ENCODE data around the gene SLC26A11.

SLC26A11 gene

DNA sequence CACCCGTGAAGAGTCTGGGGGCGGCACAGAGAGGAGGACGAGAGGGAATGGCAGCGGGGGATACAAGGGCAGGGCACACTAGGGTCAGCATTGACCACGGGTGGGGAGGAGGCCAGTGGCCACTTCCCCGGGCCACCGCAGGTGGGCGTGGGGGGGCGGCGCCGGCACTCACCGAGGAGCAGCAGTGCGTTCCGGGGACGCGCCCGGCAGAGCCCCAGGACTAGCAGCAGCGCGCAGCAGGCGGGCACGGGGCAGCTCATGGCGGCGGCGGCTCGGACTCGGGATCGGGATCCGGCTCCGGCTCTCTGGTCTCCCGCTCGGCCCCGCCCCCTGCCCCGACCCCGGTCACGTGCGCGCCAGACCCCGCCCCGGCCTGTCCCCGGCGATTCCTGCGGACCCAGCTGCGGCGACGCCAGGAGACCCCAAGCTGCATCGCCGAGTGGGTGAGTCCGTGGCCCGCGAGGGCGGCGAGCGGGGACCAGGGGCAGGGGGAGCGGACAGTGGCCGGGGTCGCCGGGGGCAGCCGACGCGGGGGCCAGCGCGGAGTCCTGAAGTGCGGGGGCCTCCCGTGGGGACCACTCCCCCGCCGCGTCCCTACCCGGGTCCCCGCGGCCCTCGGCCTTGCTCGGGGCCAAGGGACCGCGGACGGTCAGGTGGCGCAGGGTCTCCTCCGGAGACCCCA lies at the start of gene SLC26A11, which contains the start of gene SGSH:
TSS of gene SLC26A11 (plus strand) at position 374 of the 682 bp plus-strand sequence. CDS start 1,134 bp downstream, outside the sequence.
TSS of gene SGSH (minus strand) at position 280 of the 682 bp plus-strand sequence. CDS start at position 260, 20 bp downstream.
- DNase-seq = no peak

DNA sequence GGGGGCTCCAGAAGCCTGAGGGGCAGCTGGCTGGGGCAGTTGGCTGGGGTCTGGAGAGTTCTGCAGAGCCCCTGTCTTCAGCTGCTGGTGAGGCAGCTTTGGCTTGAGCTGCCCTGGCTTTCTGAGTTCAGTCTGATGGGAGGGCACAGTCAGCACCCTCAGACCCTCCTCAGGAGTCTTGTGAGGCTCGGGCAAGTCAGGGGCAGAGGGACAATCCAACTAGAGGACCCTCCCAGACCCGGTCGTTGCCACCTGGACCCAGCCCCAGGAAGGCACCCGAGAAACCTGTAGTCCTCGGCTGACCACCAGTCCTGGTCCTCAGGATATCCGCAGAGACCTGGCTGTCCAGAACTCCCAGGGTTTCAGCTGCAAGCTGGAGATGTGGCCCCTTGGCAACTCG lies 48.5 kb upstream of the SLC26A11 start:
- no peak for DNase-seq

DNA sequence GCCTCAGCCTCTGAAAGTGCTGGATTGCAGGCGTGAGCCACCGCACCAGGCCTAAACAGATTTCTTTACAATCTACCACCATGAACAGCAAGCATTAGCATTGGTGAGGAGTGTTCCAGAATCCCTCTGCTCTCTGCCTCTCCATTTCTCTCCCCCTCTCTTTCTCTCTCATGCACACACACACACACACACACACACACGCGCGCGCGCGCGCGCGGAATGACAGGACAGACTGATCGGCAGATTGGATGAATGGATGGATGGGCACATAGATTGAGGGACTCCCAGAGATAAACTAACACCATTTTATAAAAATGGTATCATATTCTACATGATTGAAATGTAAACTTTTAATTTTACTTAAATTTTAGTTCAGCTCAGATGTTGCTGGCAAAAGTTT lies 47.1 kb upstream of the SLC26A11 start:
- no peak for DNase-seq

DNA sequence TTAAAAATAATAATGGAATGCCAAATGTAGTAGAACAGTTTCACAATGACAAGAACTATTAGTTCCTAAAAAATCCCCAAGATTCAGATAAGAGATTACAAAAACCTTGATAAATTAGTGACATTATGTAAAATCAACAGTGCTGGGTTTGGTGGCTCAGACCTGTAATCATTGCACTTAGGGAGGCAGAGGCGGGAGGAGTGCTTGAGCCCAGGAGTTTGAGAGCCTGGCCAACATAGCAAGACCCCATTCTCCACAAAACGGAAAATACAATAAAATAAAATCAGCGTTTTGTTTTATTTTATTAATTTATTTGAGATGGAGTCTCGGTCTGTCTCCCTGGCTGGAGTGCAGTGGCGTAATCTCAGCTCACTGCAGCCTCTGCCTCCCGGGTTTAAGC lies 46.3 kb upstream of the SLC26A11 start:
- DNase-seq = no peak

DNA sequence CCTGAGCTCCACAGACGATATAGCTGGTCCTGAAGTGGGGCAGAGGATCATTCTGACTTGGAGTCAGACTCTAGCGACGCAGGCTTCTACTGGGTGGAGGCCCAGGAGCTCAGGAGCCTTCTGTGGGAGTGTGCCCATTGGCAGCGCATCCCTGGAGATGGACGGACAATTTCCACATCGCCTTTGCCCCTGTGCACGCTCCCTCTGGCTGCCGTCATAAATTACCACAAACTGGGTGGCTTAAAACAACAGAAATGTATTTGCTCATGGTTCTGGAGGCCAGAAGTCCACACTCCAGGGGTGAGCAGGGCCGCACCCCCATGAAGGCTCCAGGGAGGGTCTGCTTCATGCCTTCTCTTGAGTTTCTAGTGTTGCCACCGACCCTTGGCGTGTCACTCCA lies 43.5 kb upstream of the SLC26A11 start:
- no peak for DNase-seq

DNA sequence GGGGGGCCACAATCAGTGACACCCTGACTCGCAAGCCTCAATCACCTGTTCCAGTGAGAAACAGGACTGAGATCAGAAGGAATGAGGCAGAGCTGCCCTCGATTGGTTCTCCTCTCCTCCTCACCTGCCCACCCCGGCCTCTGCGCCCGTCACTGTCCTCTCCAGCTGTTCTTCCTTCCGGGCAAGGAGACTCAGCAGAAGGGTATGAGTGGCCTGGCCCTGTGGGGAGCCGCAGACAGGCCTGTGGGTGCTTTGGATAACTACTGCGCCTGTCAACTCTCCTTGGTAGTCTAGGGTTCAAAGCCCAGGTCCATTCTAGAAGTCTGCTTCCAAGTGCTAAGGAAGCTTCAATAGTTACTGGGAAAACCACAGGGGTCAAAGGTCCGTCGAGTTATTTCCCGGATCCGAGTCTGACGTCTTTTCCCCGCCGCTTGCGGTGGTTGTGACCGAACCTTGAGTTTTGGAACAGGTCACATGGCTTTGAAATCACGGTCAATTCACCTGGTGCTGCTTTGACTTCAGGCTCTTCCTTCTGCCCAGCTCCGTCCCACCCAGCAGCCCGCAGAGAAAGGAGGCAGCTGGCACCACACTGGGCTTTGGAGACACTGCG lies 42.1 kb upstream of the SLC26A11 start:
- DNase-seq = no peak

DNA sequence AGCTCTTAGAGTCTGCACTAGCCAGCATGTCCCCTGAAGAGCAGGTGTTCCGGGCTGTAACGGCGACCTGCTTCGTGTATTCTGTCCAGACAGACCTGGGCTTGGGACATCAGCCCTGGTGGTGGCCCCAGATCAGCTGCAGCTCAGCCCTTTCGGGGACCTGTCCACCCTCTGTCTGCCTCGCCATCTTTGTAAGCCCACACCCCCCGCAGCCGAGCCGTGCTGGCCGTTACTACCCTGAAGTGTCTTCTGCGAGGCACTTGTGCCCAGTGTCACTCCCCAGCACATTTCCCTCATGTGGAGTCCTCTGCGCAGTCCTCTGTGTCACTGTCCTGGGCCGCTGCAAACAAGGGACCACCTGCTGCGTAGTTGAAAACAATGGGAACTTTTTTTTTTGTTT lies 40.0 kb upstream of the SLC26A11 start:
- no peak for DNase-seq

DNA sequence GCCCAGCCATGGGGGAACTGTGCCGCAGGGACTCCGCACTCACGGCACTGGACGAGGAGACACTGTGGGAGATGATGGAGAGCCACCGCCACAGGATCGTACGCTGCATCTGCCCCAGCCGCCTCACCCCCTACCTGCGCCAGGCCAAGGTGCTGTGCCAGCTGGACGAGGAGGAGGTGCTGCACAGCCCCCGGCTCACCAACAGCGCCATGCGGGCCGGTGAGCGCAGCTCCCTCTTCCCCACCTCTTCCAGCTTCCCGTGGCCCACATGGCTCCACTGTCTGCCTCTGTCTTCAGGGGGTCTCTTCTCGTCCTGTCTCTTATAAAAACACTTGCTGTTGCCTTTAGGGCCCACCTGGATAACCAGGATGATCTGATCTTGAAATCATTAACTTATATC lies 38.8 kb upstream of the SLC26A11 start:
- no peak for DNase-seq

DNA sequence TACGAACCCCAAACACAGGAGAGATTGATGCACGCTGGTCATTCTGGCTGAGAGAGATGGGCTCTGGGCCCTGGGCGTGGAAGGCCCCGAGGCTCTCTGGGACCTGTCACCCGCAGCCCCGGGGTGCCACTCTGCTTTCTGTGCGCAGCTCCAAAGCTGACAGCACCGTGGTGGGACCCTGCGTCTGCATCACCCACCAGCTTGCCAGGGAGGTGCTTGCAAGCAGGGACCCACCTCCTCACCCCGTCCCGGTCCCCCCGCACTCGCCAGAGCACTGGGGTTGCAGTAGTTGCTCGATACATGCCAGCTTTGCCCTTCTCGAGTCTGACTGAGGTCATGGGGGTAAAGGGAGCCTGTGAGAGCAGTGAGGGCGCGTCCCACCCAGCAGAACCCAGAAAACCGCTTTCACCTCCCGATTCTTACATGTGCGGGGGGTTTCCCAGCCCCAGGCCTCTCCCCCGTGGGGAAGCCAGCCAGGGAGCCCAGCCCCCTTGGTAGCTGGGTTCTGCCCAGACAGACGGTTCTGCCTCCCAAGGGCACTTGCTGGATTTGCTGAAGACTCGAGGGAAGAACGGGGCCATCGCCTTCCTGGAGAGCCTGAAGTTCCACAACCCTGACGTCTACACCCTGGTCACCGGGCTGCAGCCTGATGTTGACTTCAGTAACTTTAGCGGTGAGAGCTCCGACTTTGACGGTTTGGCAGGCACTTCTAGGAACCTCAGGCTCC lies 37.9 kb upstream of the SLC26A11 start:
- no peak for DNase-seq

DNA sequence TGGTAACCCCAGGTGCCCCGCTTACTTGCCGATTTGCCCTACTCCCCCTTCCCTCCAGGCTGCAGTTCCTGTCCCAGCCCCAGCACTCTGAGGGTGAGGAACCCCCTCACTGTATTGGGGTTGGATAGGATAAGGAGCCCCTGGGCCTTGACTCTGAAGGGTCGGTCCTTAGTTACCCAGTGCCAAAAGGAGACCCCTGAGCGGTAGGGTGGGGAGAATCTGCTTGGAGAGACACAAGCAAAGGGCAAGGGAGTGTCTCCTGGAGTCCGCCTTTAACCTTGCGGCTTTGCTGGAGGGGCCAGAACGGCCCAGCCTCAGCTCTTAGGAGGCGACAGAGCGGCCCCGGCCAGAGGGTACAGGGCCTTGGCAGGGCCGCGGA lies 37.4 kb upstream of the SLC26A11 start:
- no peak for DNase-seq

DNA sequence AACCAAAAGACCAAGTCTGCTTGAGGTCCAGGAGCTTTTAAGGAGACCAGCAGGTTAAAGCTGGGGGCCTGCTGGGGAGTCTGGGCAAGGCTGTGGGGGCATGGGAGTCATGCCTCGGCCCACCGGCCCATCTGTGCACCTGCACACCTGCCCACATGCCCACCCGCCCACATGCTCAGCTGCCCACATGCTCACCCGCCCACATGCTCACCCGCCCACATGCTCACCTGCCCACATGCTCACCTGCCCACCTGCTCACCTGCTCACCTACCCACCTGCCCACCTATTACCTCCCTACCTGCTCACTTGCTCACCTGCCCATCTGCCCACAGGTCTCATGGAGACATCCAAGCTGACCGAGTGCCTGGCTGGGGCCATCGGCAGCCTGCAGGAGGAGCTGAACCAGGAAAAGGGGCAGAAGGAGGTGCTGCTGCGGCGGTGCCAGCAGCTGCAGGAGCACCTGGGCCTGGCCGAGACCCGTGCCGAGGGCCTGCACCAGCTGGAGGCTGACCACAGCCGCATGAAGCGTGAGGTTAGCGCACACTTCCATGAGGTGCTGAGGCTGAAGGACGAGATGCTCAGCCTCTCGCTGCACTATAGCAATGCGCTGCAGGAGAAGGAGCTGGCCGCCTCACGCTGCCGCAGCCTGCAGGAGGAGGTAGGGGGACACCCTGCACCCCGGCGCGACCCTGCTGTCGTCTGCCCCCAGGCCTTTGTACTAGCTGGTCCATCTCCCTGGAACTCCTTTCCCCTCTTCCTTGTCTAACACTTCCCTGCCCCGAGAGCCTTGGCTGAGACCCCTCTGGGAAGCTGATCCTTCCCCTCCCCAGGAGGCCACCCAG lies 36.4 kb upstream of the SLC26A11 start:
- no peak for DNase-seq

DNA sequence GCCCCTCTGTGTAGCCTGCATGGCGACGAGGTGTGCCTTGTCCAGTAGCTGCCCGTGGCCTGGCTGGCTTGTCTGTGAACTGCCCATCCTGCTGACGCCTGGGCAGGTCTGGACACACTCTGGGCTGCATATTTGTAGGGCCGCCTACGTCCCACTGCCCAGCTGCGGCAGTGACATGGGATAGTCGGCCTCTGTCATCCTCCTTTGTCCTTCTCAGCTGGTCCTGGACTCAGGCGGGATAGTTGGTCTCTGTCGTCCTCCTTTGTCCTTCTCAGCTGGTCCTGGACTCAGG lies 35.9 kb upstream of the SLC26A11 start:
- DNase-seq = no peak

DNA sequence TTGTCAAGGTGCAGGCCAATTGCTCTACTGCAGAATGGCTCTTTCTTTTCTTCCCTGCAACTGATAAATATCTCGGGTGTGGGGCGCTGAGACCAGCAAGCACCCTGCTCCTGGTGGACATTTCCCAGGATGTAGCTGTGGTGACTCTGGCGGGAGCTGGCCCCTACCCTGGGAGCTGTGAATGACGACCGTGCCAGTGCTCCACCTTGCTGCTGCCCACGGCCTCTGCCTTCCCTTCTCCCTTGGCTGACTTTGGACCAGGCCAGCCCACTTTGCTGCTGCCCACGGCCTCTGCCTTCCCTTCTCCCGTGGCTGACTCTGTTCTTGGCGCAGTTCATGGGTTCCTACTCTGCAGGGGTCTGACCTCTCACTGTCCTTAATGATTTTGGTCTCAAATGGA lies 34.3 kb upstream of the SLC26A11 start:
- DNase-seq = no peak

DNA sequence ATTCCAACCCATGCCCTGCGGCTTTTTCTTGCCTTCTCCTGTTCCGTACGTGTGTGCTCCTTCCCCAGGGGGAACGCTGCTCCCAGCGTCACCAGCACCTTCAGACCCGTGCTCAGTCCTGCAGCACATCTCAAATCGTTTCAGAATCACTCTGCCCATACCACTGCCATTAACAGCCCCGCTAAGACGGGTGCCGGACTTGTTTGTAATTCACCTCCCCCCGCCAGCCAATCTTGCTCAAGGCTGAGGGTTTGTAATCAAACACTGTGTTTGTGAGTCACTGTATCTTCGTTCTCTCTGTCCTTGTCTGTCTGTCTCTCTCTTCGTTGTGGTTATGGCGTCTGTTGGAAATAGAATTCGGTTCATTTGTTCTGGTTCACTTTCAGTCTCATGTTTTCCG lies 33.1 kb upstream of the SLC26A11 start:
- DNase-seq = no peak

DNA sequence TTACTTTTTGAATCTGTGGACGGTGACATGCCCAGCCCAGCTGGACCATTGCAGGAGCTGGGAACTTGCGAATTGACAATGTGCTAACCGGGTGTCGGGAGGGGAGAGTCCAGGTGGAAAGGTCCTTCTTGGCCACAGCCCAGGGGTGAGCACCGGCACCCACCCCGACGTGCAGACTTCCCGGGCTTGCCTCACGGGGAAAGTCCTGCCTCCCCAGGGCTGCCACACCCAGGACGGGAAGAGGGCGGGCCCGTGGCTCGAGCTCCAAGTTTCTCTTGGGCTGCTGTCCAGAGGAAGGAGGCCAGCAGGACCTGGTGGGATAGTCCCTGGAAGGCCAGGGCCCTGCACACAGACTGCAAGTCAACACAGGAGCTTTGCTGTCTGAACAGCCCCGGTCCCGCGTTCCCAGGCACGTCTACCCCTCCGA lies 32.7 kb upstream of the SLC26A11 start:
- DNase-seq = no peak

DNA sequence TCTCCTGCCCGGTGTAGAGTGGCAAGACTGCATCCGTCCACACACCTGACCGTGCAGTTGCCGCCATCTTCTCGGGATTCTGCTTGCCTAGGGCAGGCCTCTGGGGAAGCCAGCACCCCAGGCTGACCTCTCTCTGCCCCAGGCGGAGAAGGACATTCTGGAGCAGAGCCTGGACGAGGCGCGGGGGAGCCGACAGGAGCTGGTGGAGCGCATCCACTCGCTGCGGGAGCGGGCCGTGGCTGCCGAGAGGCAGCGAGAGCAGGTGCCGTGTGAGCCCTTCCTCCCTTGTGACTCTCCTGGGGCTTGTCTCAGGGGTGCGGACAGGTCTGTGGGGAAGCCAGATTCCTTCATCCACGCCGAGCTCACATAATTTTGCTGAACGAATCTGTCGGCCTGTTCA lies 30.6 kb upstream of the SLC26A11 start:
- DNase-seq = no peak

DNA sequence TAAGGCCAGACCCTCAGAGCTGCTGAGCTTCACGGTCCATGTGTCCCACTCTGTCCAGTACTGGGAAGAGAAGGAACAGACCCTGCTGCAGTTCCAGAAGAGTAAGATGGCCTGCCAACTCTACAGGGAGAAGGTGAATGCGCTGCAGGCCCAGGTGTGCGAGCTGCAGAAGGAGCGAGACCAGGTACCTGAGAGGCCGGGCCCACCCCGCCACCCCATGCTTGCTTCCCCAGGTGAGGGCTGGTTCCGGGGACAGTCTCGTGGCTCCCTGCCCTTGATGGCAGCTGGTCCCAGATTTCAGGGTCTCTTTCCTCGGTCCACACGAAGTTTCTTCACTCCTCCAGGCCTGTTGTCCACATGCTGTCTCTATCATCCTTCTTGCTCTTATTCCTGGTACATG lies 29.5 kb upstream of the SLC26A11 start:
- DNase-seq = no peak

DNA sequence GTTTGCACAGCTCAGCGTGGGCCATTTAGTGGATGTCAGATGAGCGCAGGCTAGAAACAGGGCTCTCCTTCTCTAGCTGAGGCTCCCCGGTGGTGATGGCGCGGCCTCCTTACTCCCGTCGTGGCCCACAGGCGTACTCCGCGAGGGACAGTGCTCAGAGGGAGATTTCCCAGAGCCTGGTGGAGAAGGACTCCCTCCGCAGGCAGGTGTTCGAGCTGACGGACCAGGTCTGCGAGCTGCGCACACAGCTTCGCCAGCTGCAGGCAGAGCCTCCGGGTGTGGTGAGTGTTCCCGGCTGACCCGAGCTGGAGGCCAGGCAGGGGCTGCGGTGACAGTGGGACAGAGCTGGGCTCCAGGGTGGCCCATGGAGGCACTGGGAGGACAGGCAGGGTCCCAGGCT lies 29.0 kb upstream of the SLC26A11 start:
- DNase-seq = no peak

DNA sequence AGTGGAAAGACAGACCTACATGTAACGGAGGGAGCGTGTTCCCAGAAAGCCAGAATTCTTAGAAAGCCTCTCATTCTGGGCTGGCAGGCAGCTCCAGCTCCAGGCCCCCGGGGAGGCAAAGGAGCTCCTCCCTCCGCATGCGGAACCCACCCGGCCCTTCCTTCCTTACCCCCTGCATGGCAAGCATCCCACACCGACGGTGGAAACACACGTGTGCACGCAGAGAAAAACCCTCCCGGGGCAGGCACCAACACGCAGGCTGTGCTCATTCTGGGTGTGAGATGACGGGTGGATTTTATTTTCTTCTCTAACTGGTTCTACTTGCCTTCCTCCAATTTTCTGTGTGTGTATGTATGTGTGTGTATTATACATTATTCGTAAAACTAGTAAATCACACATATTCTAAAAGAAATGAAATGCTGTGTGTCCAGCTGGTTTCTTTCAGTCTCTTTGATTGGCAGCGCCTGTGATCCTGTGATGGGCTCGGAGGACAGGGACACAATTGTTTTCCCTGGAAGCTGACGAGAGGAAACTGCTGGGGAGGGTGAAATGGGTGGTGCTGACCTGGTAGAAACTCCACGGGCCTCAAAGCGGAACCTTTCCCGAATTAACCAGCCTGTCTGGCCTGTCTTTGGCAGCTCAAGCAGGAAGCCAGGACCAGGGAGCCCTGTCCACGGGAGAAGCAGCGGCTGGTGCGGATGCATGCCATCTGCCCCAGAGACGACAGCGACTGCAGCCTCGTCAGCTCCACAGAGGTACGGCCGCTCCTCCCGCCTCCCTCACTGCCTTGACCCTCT lies 28.2 kb upstream of the SLC26A11 start:
- no peak for DNase-seq

DNA sequence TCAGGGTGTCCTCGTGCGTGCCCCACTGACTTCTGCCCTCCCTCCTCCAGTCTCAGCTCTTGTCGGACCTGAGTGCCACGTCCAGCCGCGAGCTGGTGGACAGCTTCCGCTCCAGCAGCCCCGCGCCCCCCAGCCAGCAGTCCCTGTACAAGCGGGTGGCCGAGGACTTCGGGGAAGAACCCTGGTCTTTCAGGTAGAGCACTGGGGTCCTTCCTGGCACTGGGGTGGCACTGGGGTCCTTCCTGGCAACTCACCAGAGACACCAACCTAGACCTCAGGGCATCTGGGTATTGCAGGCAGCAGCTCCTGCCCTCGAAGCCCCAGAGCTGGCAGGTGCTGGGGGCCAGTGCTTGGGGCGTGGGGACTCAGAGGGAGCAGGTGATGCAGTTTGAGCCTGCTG lies 25.1 kb upstream of the SLC26A11 start:
- DNase-seq = no peak

DNA sequence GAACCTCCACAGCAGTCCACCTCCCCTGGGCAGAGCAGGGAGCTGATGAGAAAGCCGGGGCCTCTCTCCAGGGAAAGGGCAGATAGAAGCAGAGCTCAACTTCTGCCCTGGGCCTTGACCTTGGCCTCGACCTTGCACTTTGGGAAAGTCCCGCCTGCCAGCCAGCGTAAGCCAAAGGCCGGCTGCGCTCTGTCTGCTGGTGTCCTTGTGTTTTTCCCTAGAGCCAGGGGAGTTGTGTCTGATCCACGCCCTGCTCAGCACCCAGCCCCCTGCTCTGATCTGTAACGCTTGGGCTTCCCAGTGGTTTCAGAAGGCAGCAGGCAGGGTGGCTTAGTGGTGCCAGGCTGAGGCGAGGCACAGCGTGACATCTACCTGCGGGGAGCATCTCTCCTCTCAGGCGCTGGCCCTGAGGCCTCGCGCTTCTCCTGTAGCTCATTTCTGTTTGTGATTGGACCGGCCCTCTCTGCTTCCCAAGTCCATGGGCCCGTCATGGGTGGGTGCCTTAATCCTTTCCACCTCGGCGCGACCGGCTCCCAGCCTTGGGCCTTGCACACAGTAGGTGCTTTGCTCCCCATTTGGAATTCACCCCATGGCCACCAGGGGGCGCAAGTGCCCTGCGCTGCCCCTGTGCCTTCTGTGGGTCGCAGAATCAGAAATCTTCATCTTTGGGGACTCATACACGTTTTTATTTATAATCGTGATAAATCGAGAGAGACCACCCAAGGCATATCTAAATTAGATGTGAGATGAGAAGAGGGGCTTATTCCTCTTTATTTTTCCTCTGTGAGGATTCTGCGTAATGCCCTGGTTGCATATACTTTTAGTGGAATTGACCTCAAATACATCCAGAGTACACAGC lies 24.3 kb upstream of the SLC26A11 start:
- DNase-seq = no peak

DNA sequence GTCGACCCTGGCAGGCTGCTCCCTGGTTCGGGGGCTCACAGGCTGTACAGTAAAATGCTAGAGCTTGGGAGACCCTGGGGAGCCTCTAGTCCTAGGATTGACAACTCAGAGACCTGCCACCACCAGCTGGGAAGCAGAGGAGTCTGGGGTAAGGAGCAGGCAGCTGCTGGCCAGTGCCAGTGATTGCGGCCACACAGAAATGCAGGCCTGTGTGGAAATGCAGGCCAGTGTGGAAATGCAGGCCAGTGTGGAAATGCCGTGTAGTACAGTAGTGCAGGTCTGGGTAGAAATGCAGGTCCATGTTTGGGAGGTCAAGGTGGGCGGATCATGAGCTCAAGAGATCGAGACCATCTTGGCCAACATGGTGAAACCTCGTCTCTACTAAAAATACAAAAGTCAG lies 23.6 kb upstream of the SLC26A11 start:
- no peak for DNase-seq
